GM18951 (cell line): ENCODE measurements around the gene PAK6.

ENCODE experiments used
- POLR2A ChIP-seq: IDR thresholded peaks from 4 replicates; pipeline ENCODE4 v1.6.1; 2011; ENCODE audit warnings: mild to moderate bottlenecking; ENCODE audit not compliant: insufficient read length, insufficient read depth; ENCODE audit errors: extremely low read depth
- in situ Hi-C: fragments of 300-500 bp; cut with MboI; formaldehyde crosslinking; loops from one replicate; pipeline ENCODE4 v1.12.0; 2022; ENCODE audit warnings: low sequenced_read_pairs, mixed read lengths, inconsistent platforms; ENCODE audit not compliant: unreplicated experiment

PAK6 gene

GRCh38 chr15:40280260-40281056, 41.6 kb downstream of the PAK6 start:
- in situ Hi-C loops = no loop called here
- no peak for TF ChIP-seq POLR2A

- no peak for TF ChIP-seq POLR2A
- in situ Hi-C loops = no loop called here
These were observed 42.4 kb downstream of the PAK6 start for GRCh38 chr15:40281057-40281800.

GRCh38 chr15:40281801-40282146, 42.9 kb downstream of the PAK6 start:
- TF ChIP-seq POLR2A = no peak
- in situ Hi-C loops = no loop called here

GRCh38 chr15:40282147-40282868, 43.4 kb downstream of the PAK6 start:
- TF ChIP-seq POLR2A = no peak
- in situ Hi-C loops = no loop called here

- in situ Hi-C loops = no loop called here
- TF ChIP-seq POLR2A = no peak
These were observed 44.2 kb downstream of the PAK6 start, which contains the start of gene ANKRD63 for GRCh38 chr15:40282869-40283614. Gene ANKRD63 (minus strand): TSS chr15:40283064. CDS start chr15:40282586, 478 bp downstream.

- in situ Hi-C loops = no loop called here
- TF ChIP-seq POLR2A = no peak
These were observed 44.9 kb downstream of the PAK6 start for GRCh38 chr15:40283615-40284300.

GRCh38 chr15:40285151-40285550, 46.3 kb downstream of the PAK6 start:
- TF ChIP-seq POLR2A = no peak
- in situ Hi-C loops = no loop called here

- no peak for TF ChIP-seq POLR2A
- in situ Hi-C loops = no loop called here
These were observed 46.7 kb downstream of the PAK6 start for GRCh38 chr15:40285554-40286011.

GRCh38 chr15:40286061-40286532, 47.2 kb downstream of the PAK6 start:
- no peak for TF ChIP-seq POLR2A
- in situ Hi-C loops = no loop called here

- in situ Hi-C loops = no loop called here
- no peak for TF ChIP-seq POLR2A
These were observed 47.9 kb downstream of the PAK6 start for GRCh38 chr15:40286794-40287193.

GRCh38 chr15:40287505-40287904, 48.6 kb downstream of the PAK6 start:
- no peak for TF ChIP-seq POLR2A
- in situ Hi-C loops = no loop called here

- in situ Hi-C loops = no loop called here
- no peak for TF ChIP-seq POLR2A
These were observed 49.1 kb downstream of the PAK6 start for GRCh38 chr15:40287968-40288367.
